GM21528 (cell line): ENCODE data around the gene DIS3.
"Not testable (repeated sequence)": the region's sequence is repeated elsewhere in the genome, so short reads cannot be mapped to it uniquely, and the experiment has no call there.

Source experiments
- ATAC-seq: cut with Tn5 transposase; IDR thresholded peaks from one replicate; pipeline ENCODE4 v1.9.1; 2021; ENCODE audit warnings: mild to moderate bottlenecking, moderate library complexity; ENCODE audit not compliant: unreplicated experiment, low FRiP score

DIS3 gene

DNA sequence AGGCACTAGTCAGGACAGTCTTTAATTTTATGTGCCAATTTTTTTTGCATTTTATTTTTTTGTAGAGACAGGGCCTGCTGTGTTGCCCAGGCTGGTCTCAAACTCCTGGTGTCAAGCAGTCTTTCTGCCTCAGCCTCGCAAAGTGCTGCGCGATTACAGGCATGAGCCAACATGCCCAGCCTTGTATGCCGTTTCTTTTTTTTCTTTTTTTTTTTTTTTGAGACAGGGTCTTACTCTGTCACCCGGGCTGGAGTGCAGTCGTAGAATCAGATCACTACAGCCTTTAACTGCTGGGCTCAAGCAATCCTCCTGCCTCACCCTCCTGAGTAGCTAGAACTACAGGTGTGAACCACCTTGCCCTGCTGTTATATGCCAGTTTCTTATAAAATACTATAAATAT, 27.6 kb downstream of the DIS3 start:
- ATAC-seq = no peak

DNA sequence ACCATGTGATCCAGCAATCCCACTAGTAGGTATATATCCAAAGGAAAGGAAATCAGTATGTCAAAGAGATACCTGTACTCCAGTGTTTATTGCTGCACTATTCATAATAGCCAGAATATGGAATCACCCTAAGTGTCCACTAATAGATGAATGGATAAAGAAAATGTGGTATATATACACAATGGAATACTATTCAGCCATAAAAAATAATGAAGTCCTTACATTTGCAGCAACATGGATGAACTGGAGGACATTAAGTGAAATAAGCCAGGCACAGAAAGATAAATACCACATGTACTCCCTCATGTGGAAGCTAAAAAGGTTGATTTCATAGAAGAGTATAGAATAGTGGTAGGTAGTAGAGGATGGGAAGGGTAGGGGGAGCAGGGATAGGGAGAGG, 30.5 kb downstream of the DIS3 start:
- ATAC-seq = no peak

DNA sequence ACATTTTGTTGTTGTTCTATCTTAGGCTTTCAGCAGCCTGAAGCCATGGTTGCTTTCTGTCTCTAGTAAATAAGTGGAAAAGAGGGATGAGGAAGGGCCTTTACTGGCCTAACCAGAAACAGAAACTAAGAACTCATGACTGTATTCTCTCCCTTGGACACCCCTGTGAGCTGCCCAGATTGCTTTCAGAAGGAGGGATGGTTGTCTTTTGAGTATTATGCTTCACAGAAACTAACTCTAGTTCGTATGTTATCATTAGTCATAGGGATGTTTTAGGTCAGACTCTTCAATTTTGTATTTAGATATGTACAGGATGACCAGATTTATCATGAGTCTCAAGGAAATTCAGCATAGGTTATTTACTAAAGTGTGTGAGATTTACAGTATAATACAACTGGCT, 36.4 kb downstream of the DIS3 start:
- ATAC-seq = no peak

DNA sequence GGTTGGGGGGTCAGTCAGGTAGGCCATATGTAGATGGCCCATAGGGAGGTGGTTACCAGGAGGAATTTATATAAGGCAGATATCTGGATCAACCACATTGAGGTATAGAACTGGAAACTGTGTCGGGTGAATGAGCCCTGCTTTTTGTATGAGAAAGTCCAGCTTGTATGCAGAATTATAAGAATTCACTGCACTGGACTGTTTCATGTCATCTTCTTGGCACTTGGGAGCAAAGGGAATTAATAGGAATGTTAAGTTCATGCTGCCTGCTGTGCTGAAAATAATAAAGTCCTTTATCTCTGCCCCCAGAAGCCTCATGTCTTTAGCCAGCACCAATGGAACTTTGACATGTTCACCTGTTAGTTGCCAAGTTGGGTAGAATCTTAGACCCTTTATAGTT, 41.7 kb downstream of the DIS3 start:
- no peak for ATAC-seq

DNA sequence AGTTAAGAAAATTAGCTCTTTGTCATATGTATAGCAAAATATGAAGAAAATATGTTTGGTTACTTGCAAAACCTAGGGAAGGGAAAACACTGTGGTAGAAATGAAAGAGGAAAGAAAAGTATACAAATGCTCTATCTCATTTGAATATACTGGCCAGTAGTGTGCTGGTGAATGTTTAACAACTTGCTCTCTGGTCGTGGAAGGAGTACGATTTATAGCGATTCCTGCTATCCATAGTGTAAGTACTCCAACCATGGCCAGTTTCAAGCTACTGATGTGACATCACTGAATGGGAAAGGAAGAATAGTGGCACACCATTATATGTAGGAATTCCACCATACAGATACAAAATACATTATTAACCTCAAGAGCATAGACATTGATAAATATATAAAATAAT, 44.7 kb downstream of the DIS3 start:
- no peak for ATAC-seq

DNA sequence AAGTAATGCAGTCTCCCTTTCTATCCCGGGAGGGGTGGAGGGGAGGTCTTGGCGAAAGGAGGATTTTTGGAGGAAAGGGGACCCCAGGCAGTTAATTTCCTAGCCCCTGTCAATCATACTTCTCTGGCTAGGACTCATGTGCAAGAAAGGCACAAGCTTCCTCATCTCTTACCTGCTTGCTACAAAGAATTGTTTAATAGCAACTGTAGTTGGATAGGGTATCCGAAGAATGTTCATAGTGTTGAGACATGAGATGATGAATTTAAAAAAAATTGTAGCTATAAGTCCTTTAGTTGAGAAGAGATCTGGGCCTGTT, 53.5 kb downstream of the DIS3 start:
- no peak for ATAC-seq

DNA sequence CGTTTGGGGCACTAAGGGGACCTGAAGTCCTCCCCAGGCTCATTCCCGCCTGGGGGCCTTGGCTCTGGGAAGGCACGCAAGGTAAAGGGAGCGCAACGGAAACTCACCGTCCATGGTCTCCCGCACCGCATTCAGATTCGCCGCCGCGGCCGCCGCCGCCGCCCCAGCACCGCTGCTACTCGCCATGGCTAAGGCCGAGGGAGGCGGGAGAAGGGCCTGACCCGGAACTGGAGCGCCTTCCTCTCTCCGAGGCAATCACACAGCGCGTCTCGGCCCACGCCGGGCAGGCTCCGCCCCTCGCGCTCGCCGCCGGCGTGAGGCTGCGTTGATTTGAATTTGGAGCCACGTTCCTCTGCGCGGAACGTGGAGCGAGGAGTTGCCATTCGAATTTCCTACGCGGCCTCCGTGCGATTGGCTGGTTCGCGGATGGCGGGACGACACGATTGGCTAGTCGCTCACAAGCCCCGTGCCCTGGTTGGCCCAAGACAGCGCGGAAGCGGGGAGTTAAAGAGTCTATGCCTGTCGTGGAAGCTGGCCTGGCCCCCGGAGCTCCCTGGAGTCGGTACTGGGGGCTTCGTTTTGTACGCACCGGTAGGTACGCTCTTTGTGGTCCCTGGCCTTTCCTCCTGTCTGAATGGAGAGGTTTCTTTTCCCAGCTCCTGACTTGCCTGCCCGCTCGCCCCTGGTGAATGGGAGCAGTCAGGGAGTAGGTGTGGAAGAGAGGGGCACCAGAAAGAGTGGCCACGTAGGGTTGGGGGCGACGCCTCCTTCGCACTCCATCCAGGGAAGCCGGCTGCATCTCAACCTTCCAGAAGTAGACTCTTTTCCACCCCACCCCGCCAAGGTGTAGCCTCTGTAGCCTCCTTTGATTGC, 54.0 kb downstream of the DIS3 start, which contains the start of the genes BORA and MZT1:
Gene BORA (plus strand): TSS at position 507 of the 873 bp plus-strand sequence. CDS start 1,018 bp downstream, outside the sequence.
Gene MZT1 (minus strand): TSS at position 213 of the 873 bp plus-strand sequence. CDS start 27 bp downstream, at position 186.
- peak; percentile 98 for ATAC-seq

DNA sequence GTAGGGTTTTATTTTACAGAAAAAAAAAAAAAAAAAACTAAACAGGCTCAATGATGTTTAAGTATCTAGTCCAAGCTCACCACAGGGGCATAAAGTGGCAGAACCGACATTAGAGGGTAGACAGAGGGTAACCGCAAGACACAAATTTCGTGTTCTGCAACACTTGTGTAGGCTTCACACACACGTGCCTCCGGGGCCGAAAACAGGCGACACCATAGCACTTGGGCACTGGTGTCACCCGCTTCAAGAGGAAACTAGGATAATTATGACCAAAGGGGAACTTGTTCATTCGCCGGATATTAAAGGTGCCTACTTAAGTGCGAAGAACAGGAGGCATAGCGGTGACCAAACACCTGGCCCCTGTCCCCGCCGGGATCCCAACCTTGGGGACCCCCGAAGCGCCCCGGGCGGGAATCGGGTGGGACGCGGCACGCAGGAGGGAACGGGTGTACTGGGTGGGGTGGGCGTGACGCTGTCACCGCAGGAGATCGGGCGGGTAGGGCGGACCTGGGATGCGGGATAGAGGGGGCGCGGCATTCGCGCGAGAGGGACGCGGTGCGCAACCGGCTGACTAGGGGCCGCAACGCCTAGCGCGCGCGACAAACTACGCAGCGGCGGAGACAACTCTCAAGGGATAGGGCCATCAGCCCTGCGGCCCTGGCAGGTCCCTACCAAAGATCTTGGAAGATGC, 54.8 kb downstream of the DIS3 start:
- ATAC-seq = peak; percentile 36

DNA sequence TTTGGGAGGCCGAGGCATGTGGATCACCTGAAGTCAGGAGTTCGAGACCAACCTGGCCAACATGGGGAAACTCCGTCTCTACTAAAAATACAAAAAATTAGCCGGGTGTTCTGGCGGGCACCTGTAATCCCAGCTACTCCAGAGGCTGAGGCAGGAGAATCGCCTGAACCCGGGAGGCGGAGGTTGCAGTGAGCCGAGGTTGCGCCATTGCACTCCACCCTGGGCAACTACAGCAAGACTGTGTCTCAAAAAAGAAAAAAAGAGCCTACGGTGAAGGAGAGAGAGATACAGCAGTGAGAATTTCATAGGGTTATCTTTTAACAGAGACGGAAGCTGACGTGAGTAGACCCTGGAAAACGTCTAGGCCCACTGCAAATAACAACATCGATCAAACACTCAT, 55.5 kb downstream of the DIS3 start:
- not testable (repeated sequence) for ATAC-seq

DNA sequence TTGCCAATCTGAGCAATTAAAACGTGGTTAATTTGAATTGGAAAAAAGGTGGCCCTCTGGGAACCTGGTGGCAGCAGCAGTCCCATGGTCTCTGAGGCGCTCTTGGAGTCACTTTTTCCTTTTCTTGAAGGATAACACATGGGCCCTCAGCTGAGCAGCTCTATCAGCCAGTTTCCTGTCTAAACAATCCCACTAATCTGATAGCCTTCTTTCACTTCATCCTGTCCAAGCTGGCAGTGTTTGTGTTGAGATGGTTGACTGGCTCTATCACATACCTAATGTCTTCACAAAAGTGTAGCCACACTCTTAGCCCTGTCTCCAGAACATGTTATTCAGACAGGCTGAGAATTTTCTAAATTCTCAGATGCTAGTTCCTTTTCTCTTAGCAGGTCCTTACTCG, 64.9 kb downstream of the DIS3 start:
- ATAC-seq = no peak
